Activated CD8-positive, alpha-beta T cell treated with anti-CD3 and anti-CD28 coated beads for 36 hours (primary cell): ENCODE measurements around the gene C2orf81. TPM values are rescaled to one million over a fixed set of nuclear protein-coding genes. Genes with fewer than 3 reads are reported as not detected.

Experiments
- ATAC-seq: fragments of 200-7000 bp; cut with Tn5 transposase; one replicate; pipeline ENCODE4 v1.10.0; 2021; ENCODE audit warnings: mild to moderate bottlenecking, moderate library complexity
- CTCF ChIA-PET: fragments of 350-600 bp; sonication (Branson Sonifier 250); formaldehyde crosslinking; loops from one replicate; lab custom pipeline; 2021; ENCODE audit warnings: antibody characterized with exemption; lab: Charles Lee
- POLR2A ChIA-PET: fragments of 350-600 bp; sonication (Branson Sonifier 250); formaldehyde crosslinking; loops from one replicate; lab custom pipeline; 2021; ENCODE audit warnings: antibody characterized with exemption; lab: Charles Lee
- DNase-seq: peaks from one replicate; pipeline ENCODE4 v3.0.0-alpha.2; 2020
- H3K27ac Mint-ChIP-seq: one replicate; pipeline ENCODE4 v1.8.0; 2021; ENCODE audit warnings: mild to moderate bottlenecking, mixed read lengths
- H3K27me3 Mint-ChIP-seq: one replicate; pipeline ENCODE4 v1.8.0; 2021; ENCODE audit warnings: mixed read lengths
- H3K36me3 Mint-ChIP-seq: one replicate; pipeline ENCODE4 v1.8.0; 2021; ENCODE audit warnings: low read depth, mixed read lengths
- H3K4me1 Mint-ChIP-seq: one replicate; pipeline ENCODE4 v1.8.0; 2021; ENCODE audit warnings: low read depth, mixed read lengths
- H3K4me3 Mint-ChIP-seq: one replicate; pipeline ENCODE4 v1.8.0; 2021; ENCODE audit warnings: mild to moderate bottlenecking, moderate library complexity, mixed read lengths
- H3K9me3 Mint-ChIP-seq: one replicate; pipeline ENCODE4 v1.8.0; 2021; ENCODE audit warnings: mixed read lengths
- CTCF ChIP-seq: fragments of 200-600 bp; IDR thresholded peaks from one replicate; pipeline ENCODE4 v1.8.0; 2022; ENCODE audit warnings: antibody characterized with exemption, mild to moderate bottlenecking
- intact Hi-C: fragments of 100-400 bp; cut with micrococcal nuclease; formaldehyde crosslinking; loops from one replicate; pipeline ENCODE4 v1.10.0; 2022
- total RNA-seq, 2 experiments: library from RNA; stranded (reverse); gene quantifications; one replicate each; pipeline ENCODE4 v1.2.3, GENCODE V29; 2021

The C2orf81 gene
- total RNA-seq, 2 experiments from 2014 or later: 2.6 to 3.9 TPM

GRCh38 chr2:74373985-74374384, 47.4 kb downstream of the C2orf81 start:
- H3K27ac Mint-ChIP-seq: no peak overlapping the region
- H3K4me3 Mint-ChIP-seq: no peak overlapping the region
- no peak for DNase-seq
- intact Hi-C loops: no loop called here
- peaks cover 14% of the 10 kb centered on the region for H3K36me3 Mint-ChIP-seq
- peaks cover 5% of the 10 kb centered on the region for H3K4me1 Mint-ChIP-seq
- TF ChIP-seq CTCF: no peak
- ChIA-PET POLR2A (interaction anchor here (0.5 kb wide), 1 partner anchor 96 kb away, joined by 3 read pairs; no protein-coding TSS in a partner anchor), CTCF (interaction anchor here (1.0 kb wide), 1 partner anchor 39 kb away, joined by 3 read pairs; no protein-coding TSS in a partner anchor)
- ATAC-seq: no peak
- H3K27me3 Mint-ChIP-seq: no peaks in the 10 kb centered on the region
- H3K9me3 Mint-ChIP-seq: no peaks in the 10 kb centered on the region

DNA sequence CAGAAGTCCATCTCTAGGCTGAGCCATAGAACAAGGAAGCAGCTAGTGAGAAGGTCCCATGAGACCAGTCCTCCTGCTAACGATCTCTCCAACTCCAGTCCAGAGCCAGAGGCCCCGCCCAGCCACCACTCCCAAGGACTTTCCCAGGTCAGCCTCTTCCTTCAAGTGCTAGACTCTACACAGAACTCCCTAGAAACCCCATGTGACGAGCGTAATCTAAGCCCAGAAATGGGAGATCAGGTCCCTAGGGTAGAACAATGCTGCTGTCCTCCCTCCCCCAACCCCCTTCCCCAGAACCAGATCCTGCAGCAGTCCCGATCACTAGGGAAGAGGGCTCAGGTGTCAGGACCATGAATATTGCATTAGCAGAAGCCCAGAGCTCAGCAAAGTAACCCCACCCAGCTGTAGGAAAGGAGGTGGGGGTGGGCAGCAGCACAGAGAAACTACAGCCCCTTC, 48.2 kb downstream of the C2orf81 start:
- H3K27ac Mint-ChIP-seq: no peak overlapping the region

DNA sequence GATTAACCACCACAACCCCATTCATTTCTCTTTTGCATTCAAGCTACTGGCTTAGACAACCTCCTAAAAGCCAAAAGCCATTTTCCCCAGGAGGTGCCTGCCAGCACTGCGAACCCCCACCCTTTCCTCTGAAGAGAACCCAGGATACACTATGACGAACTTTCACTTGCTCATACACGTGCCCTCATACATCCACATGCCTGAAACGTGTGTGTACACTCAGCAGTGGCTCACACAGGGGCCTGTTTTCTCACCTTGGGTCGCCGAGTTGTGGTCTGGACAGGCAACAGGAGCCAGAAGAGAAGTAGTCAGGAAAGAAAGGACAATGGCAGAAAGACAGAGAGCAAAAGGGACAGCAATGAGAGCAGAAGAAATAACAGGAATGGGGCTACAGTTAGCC, 48.7 kb downstream of the C2orf81 start:
- H3K27me3 Mint-ChIP-seq: no peaks in the 10 kb centered on the region
- intact Hi-C loops: no loop called here
- no peaks in the 10 kb centered on the region for H3K9me3 Mint-ChIP-seq
- H3K4me3 Mint-ChIP-seq: no peak overlapping the region
- TF ChIP-seq CTCF: no peak
- H3K36me3 Mint-ChIP-seq: peaks cover 20% of the 10 kb centered on the region
- no peak for ATAC-seq
- POLR2A ChIA-PET: no interaction called here
- CTCF ChIA-PET: interaction anchor here (1.3 kb wide), 1 partner anchor 21 kb away, joined by 3 read pairs; no protein-coding TSS in a partner anchor
- no peak for DNase-seq
- H3K27ac Mint-ChIP-seq: no peak overlapping the region
- no peaks in the 10 kb centered on the region for H3K4me1 Mint-ChIP-seq

More for the DNA sequence above, 48.2 kb downstream of the C2orf81 start:
- ChIA-PET POLR2A (no interaction called here), CTCF (interaction anchor here (1.0 to 1.3 kb wide), 2 partner anchors 22 to 38 kb away, joined by 3 read pairs; no protein-coding TSS in a partner anchor)
- no peaks in the 10 kb centered on the region for H3K9me3 Mint-ChIP-seq
- ATAC-seq: no peak
- H3K27me3 Mint-ChIP-seq: no peaks in the 10 kb centered on the region
- H3K4me1 Mint-ChIP-seq: no peaks in the 10 kb centered on the region
- peaks cover 19% of the 10 kb centered on the region for H3K36me3 Mint-ChIP-seq
- H3K4me3 Mint-ChIP-seq: no peak overlapping the region
- intact Hi-C loops: no loop called here
- DNase-seq: no peak
- no peak for TF ChIP-seq CTCF

- H3K9me3 Mint-ChIP-seq: no peaks in the 10 kb centered on the region
- no peak overlapping the region for H3K4me3 Mint-ChIP-seq
- CTCF ChIA-PET: interaction anchor here (1.3 to 3.6 kb wide), 2 partner anchors 19 to 36 kb away, joined by 3 to 16 read pairs; no protein-coding TSS in a partner anchor
- no peak for DNase-seq
- H3K27ac Mint-ChIP-seq: no peak overlapping the region
- no peak for ATAC-seq
- no peaks in the 10 kb centered on the region for H3K27me3 Mint-ChIP-seq
- H3K4me1 Mint-ChIP-seq: no peaks in the 10 kb centered on the region
- intact Hi-C loops: no loop called here
- H3K36me3 Mint-ChIP-seq: peaks cover 28% of the 10 kb centered on the region
- TF ChIP-seq CTCF: no peak
- POLR2A ChIA-PET: no interaction called here
Observed at GRCh38 chr2:74371421-74371820, 50.0 kb downstream of the C2orf81 start.

- H3K27ac Mint-ChIP-seq: no peak overlapping the region
- peaks cover 35% of the 10 kb centered on the region for H3K36me3 Mint-ChIP-seq
- DNase-seq (no peak), ATAC-seq (no peak)
- TF ChIP-seq CTCF: no peak
- ChIA-PET CTCF (interaction anchor here (1.7 to 3.6 kb wide), 2 partner anchors 35 to 120 kb away, joined by 4 to 16 read pairs; no protein-coding TSS in a partner anchor), POLR2A (no interaction called here)
- no peak overlapping the region for H3K4me3 Mint-ChIP-seq
- no peaks in the 10 kb centered on the region for H3K9me3 Mint-ChIP-seq
- no peaks in the 10 kb centered on the region for H3K4me1 Mint-ChIP-seq
- H3K27me3 Mint-ChIP-seq: no peaks in the 10 kb centered on the region
- intact Hi-C loops: no loop called here
Observed at GRCh38 chr2:74369976-74370375, 51.4 kb downstream of the C2orf81 start.
